SK-N-SH (cell line): Measurements from ENCODE around the gene TSPAN15. TPM values are rescaled to one million over a fixed set of nuclear protein-coding genes. Genes with fewer than 3 reads are reported as not detected.

ENCODE experiments used
- CTCF ChIA-PET: fragments of 300-600, 350-600 bp; formaldehyde crosslinking; extraction: SDS; loops from one replicate; lab custom pipeline; 2021; lab: Yijun Ruan, JAX
- POLR2A ChIA-PET: fragments of 350-600 bp; sonication (Branson Sonifier 250); formaldehyde crosslinking; extraction: SDS; loops from one replicate; lab custom pipeline; 2020; ENCODE audit warnings: antibody characterized with exemption, inconsistent platforms; lab: Yijun Ruan, JAX
- DNase-seq: peaks from one replicate; pipeline ENCODE4 v3.0.0; 2012
- H2AFZ ChIP-seq: fragments of 200-600 bp; sonication (generic); 2 replicates; pipeline ENCODE4 v1.8.1; 2016; ENCODE audit warnings: antibody characterized with exemption, mild to moderate bottlenecking, low read depth
- H3F3A ChIP-seq: fragments of 200-600 bp; sonication (generic); replicated peaks from 2 replicates; pipeline ENCODE3; 2016; ENCODE audit warnings: antibody characterized with exemption, mild to moderate bottlenecking; ENCODE audit not compliant: insufficient read depth
- H3K27ac ChIP-seq, 2 experiments: fragments of 200-500 bp in 1 of 2; fragments of 200-600 bp in 1 of 2; sonication (Bioruptor generic) in 1 of 2; sonication (generic), shearing (Covaris generic) in 1 of 2; 2 replicates each; pipeline versions ENCODE4 v1.5.1 to v1.6.1; 2014 to 2016; ENCODE audit warnings: low read depth in 2 of 2, inconsistent platforms in 1 of 2, low read length in 1 of 2, mild to moderate bottlenecking in 1 of 2, mixed read lengths in 1 of 2
- H3K27me3 ChIP-seq: fragments of 200-600 bp; sonication (generic), shearing (Covaris generic); 2 replicates; pipeline ENCODE4 v1.6.1; 2016; ENCODE audit warnings: mixed run types; ENCODE audit not compliant: insufficient read depth
- H3K36me3 ChIP-seq, 2 experiments: fragments of 200-500 bp in 1 of 2; fragments of 200-600 bp in 1 of 2; sonication (Bioruptor generic) in 1 of 2; sonication (generic) in 1 of 2; replicated peaks in 1 of 2; 2 replicates each; pipeline versions ENCODE3 to v1.5.1; 2014 to 2016; ENCODE audit warnings: low read length in 1 of 2, mild to moderate bottlenecking in 1 of 2; ENCODE audit not compliant: insufficient read depth in 2 of 2, control insufficient read depth in 1 of 2
- H3K4me1 ChIP-seq, 2 experiments: fragments of 200-500 bp in 1 of 2; fragments of 200-600 bp in 1 of 2; sonication (Bioruptor generic) in 1 of 2; sonication (generic), shearing (Covaris generic) in 1 of 2; 2 replicates each; pipeline versions ENCODE4 v1.5.1 to v1.6.1; 2014 to 2016; ENCODE audit warnings: low read depth in 1 of 2, low read length in 1 of 2, mixed run types in 1 of 2; ENCODE audit not compliant: insufficient read depth in 2 of 2, control insufficient read depth in 1 of 2
- H3K4me2 ChIP-seq: fragments of 200-600 bp; sonication (generic), shearing (Covaris generic); 2 replicates; pipeline ENCODE4 v1.6.1; 2017; ENCODE audit warnings: mixed run types
- H3K4me3 ChIP-seq, 2 experiments: fragments of 200-500 bp in 1 of 2; fragments of 200-600 bp in 1 of 2; sonication (Bioruptor generic) in 1 of 2; sonication (generic), shearing (Covaris generic) in 1 of 2; 2 replicates each; pipeline versions ENCODE4 v1.5.1 to v1.8.1; 2014 to 2016; ENCODE audit warnings: low read depth in 2 of 2, inconsistent platforms in 1 of 2, low read length in 1 of 2, mild to moderate bottlenecking in 1 of 2, mixed read lengths in 1 of 2, moderate library complexity in 1 of 2
- H3K79me2 ChIP-seq: fragments of 200-600 bp; sonication (generic); 2 replicates; pipeline ENCODE4 v1.8.1; 2017; ENCODE audit warnings: mild to moderate bottlenecking; ENCODE audit not compliant: insufficient read depth
- H3K9ac ChIP-seq: fragments of 200-600 bp; sonication (generic); 2 replicates; pipeline ENCODE4 v1.6.1; 2017; ENCODE audit warnings: mixed run types
- H3K9me2 ChIP-seq: fragments of 200-600 bp; sonication (generic); 2 replicates; pipeline ENCODE4 v1.6.1; 2017; ENCODE audit warnings: mixed run types
- H3K9me3 ChIP-seq: fragments of 200-600 bp; sonication (generic); 2 replicates; pipeline ENCODE4 v1.6.1; 2017; ENCODE audit warnings: mixed run types, mild to moderate bottlenecking, moderate library complexity
- H4K20me1 ChIP-seq: fragments of 200-600 bp; sonication (generic); 2 replicates; pipeline ENCODE4 v1.6.1; 2017; ENCODE audit warnings: mild to moderate bottlenecking, mixed run types; ENCODE audit not compliant: insufficient read depth
- CTCF ChIP-seq: fragments of 200-600 bp; sonication (generic); IDR thresholded peaks from 2 replicates; pipeline ENCODE4 v1.6.1; 2017; ENCODE audit warnings: antibody characterized with exemption, mild to moderate bottlenecking, moderate library complexity
- ELF1 ChIP-seq: IDR thresholded peaks from 2 replicates; pipeline ENCODE4 v1.4.0; 2012
- EZH2phosphoT487 ChIP-seq: fragments of 200-600 bp; sonication (generic); IDR thresholded peaks from 2 replicates; pipeline ENCODE4 v1.6.1; 2017; ENCODE audit warnings: low read depth, mixed run types, mild to moderate bottlenecking, antibody characterized with exemption, moderate library complexity, borderline replicate concordance
- FOXM1 ChIP-seq: IDR thresholded peaks from 2 replicates; pipeline ENCODE4 v1.4.0; 2012; ENCODE audit warnings: low read depth, mild to moderate bottlenecking
- JUND ChIP-seq: IDR thresholded peaks from 2 replicates; pipeline ENCODE4 v1.4.0; 2012
- RAD21 ChIP-seq: IDR thresholded peaks from 2 replicates; pipeline ENCODE4 v1.6.1; 2012; ENCODE audit warnings: mild to moderate bottlenecking, low read length
- RCOR1 ChIP-seq: fragments of 150-350 bp; IDR thresholded peaks from 2 replicates; pipeline ENCODE4 v1.6.1; 2017; ENCODE audit warnings: antibody characterized with exemption, low read length
- REST ChIP-seq: IDR thresholded peaks from 2 replicates; pipeline ENCODE4 v1.6.1; 2012; ENCODE audit warnings: mild to moderate bottlenecking, low read depth, low read length, moderate library complexity
- TAF1 ChIP-seq: IDR thresholded peaks from 2 replicates; pipeline ENCODE4 v1.6.1; 2012; ENCODE audit warnings: low read depth, mild to moderate bottlenecking, low read length, moderate library complexity, borderline replicate concordance
- YY1 ChIP-seq: IDR thresholded peaks from 2 replicates; pipeline ENCODE4 v1.4.0; 2012; ENCODE audit warnings: low read depth, mild to moderate bottlenecking
- WGBS: methylation state at CpG from one replicate; pipeline ENCODE4 v1.1.6; 2017; ENCODE audit warnings: low lambda C conversion rate; 5-methylcytosine and 5-hydroxymethylcytosine counted together
- polyA plus RNA-seq, 3 experiments: library from polyadenylated mRNA; depleted of rRNA; stranded (reverse); fragments of >200 nt; gene quantifications; 2 replicates each; pipeline ENCODE4 v1.2.3, GENCODE V29; 2012
- TF ChIP-seq, protein P1 (sequence below): IDR thresholded peaks from 2 replicates; pipeline ENCODE4 v1.4.0; 2012; ENCODE audit warnings: low read depth
- TF ChIP-seq, protein P2 (sequence below): fragments of 150-350 bp; IDR thresholded peaks from 2 replicates; pipeline ENCODE4 v1.6.1; 2016; ENCODE audit warnings: mild to moderate bottlenecking, low read depth, low read length

The TSPAN15 gene
- polyA plus RNA-seq, 1 of the 3 experiments (the other 2 are of a cell fraction): 8.5 TPM

DNA sequence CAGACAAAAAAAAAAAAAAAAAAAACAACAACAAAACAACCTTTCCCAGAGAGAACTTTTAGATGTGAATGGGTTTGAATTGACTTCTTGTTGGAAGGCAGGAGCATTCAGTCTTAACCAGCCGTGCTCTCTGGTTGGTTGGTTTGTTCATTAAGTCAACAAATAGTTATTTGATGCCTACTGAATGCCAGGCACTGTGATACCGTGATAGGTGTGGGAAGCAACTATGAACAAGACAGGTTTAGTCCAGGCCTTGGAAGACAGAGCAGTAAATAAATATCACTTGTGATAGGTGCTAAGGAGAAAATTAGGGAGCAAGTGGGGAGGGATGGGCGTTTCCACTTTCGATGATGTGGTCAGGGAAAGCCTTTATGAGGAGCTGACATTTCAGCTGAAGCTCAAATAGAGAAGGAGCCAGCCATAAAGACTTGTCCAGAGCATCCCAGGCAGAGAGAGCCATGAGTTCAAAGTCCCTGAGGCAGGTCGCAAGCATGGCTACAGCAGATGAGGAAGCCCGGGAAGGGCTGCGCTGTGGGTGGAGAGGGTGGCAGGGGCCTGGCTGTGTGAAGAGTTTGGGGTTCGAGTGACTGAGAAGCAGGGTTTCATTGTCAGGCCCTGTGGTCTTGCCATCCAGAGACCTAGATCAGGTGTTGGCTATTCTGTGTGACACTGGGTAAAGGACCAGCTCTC lies 8.0 kb downstream of the TSPAN15 start:
- ChIA-PET POLR2A (no interaction called here), CTCF (interaction anchor here (2.1 kb wide), 1 partner anchor 9 kb away, joined by 6 read pairs; no protein-coding TSS in a partner anchor)
- H3K79me2 ChIP-seq: no peaks in the 10 kb centered on the region
- H3K36me3 ChIP-seq: no peaks in the 10 kb centered on the region
- no peaks in the 10 kb centered on the region for H3K27me3 ChIP-seq
- no peak overlapping the region for H2AFZ ChIP-seq
- no peaks in the 10 kb centered on the region for H4K20me1 ChIP-seq
- DNase-seq: no peak
- H3K9me3 ChIP-seq: no peaks in the 10 kb centered on the region
- no peak overlapping the region for H3K4me2 ChIP-seq
- no peak overlapping the region for H3K9ac ChIP-seq
- WGBS: 71% methylated on average over 8 of the region's 8 CpGs
- TF ChIP-seq RAD21: no peak
- TF ChIP-seq FOXM1: no peak
- TF ChIP-seq REST: no peak
- TF ChIP-seq CTCF: no peak
- TF ChIP-seq JUND: no peak
- TF ChIP-seq, protein P1, sequence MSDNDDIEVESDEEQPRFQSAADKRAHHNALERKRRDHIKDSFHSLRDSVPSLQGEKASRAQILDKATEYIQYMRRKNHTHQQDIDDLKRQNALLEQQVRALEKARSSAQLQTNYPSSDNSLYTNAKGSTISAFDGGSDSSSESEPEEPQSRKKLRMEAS: no peak
- TF ChIP-seq RCOR1: no peak
- TF ChIP-seq TAF1: no peak
- TF ChIP-seq YY1: no peak
- TF ChIP-seq, protein P2, sequence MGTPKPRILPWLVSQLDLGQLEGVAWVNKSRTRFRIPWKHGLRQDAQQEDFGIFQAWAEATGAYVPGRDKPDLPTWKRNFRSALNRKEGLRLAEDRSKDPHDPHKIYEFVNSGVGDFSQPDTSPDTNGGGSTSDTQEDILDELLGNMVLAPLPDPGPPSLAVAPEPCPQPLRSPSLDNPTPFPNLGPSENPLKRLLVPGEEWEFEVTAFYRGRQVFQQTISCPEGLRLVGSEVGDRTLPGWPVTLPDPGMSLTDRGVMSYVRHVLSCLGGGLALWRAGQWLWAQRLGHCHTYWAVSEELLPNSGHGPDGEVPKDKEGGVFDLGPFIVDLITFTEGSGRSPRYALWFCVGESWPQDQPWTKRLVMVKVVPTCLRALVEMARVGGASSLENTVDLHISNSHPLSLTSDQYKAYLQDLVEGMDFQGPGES: no peak
- no peak for TF ChIP-seq ELF1
- no peak for TF ChIP-seq EZH2phosphoT487
- H3K27ac ChIP-seq: no peak overlapping the region
- no peaks in the 10 kb centered on the region for H3K9me2 ChIP-seq
- no peaks in the 10 kb centered on the region for H3F3A ChIP-seq
- H3K4me3 ChIP-seq: no peak overlapping the region
- peaks cover 0 to 15% of the 10 kb centered on the region in 2 experiments; a peak in 1 of 4 replicates for H3K4me1 ChIP-seq
